Measurements from ENCODE around the gene CXCR1.
"Not testable (repeated sequence)": the region's sequence is repeated elsewhere in the genome, so short reads cannot be mapped to it uniquely, and the experiment has no call there.

Gene CXCR1

GRCh38 chr2:218161644-218162043, 5.1 kb downstream of the CXCR1 start:
- no peak for DNase-seq

- DNase-seq, result no peak
Observed at GRCh38 chr2:218155953-218156479, 10.7 kb downstream of the CXCR1 start.

GRCh38 chr2:218152777-218153176, 14.0 kb downstream of the CXCR1 start:
- DNase-seq, result no peak

- no peak for DNase-seq
Observed at GRCh38 chr2:218152172-218152571, 14.6 kb downstream of the CXCR1 start.

GRCh38 chr2:218149848-218150440, 16.8 kb downstream of the CXCR1 start:
- DNase-seq, result no peak

- no peak for DNase-seq
Observed at GRCh38 chr2:218149098-218149497, 17.7 kb downstream of the CXCR1 start.

- DNase-seq, result no peak
Observed at GRCh38 chr2:218146056-218146455, 20.7 kb downstream of the CXCR1 start.

- no peak for DNase-seq
Observed at GRCh38 chr2:218145124-218145523, 21.6 kb downstream of the CXCR1 start.

GRCh38 chr2:218138047-218138446, 28.7 kb downstream of the CXCR1 start:
- no peak for DNase-seq

GRCh38 chr2:218137514-218137913, 29.2 kb downstream of the CXCR1 start:
- DNase-seq, result no peak

- DNase-seq, result no peak
Observed at GRCh38 chr2:218130822-218131221, 35.9 kb downstream of the CXCR1 start.

GRCh38 chr2:218130377-218130776, 36.4 kb downstream of the CXCR1 start:
- DNase-seq, result no peak

GRCh38 chr2:218129458-218130135, 37.2 kb downstream of the CXCR1 start:
- DNase-seq, result no peak

- no peak for DNase-seq
Observed at GRCh38 chr2:218128781-218129457, 37.8 kb downstream of the CXCR1 start.

GRCh38 chr2:218127929-218128455, 38.8 kb downstream of the CXCR1 start:
- DNase-seq, result no peak

- DNase-seq, result no peak
Observed at GRCh38 chr2:218125626-218126080, 41.1 kb downstream of the CXCR1 start, which contains the start of gene CXCR2. TSS of gene CXCR2 (plus strand) at chr2:218126028. CDS start at chr2:218134802, 8,774 bp downstream.

- DNase-seq, result no peak
Observed at GRCh38 chr2:218125095-218125494, 41.7 kb downstream of the CXCR1 start.

- DNase-seq, result no peak
Observed at GRCh38 chr2:218123986-218124385, 42.8 kb downstream of the CXCR1 start.

- DNase-seq, result not testable (repeated sequence)
Observed at GRCh38 chr2:218122286-218122685, 44.5 kb downstream of the CXCR1 start.

GRCh38 chr2:218121789-218122188, 45.0 kb downstream of the CXCR1 start:
- DNase-seq, result not testable (repeated sequence)

All from fibroblast of skin of abdomen (primary cell).